ENCODE measurements around the gene PTGES.

The PTGES gene

DNA sequence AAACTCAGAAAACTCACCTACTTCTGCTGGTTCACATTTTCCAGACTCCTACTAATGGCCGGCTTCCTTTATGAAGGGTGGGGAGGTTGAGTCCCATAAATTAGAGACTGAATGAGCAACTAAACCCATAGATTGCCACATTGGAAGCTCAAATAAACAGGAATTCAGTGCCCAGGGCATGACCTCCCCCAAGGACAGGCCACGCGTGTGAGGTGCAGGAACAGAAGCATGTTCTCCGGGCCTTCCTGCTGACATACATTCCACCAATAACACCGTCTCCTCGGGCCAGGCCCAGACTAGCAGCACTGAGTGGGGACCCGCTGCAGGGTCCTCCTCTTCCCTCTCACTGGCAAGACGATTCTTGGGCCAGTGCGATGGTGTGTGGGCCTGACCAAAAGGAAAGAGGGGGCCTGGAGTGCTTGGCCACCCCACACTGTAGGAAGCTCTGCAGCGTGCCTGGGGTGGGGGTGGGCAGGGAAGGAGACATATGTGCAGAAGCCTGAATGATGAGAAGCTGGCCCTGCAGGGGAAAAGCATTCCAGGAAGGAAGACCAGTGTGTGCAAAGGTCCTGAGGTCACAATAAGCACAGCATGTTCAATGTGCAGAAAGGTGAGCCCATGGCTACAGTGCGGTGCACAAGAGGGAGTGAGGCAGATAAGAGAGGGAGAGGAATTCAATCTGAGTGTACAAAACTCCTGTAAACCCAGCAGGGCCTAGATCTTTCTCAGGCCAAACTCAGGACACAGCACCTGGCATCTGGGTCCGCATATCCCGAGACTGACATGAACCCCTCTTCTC, 12.0 kb downstream of the PTGES start:
- DNase-seq = no peak

DNA sequence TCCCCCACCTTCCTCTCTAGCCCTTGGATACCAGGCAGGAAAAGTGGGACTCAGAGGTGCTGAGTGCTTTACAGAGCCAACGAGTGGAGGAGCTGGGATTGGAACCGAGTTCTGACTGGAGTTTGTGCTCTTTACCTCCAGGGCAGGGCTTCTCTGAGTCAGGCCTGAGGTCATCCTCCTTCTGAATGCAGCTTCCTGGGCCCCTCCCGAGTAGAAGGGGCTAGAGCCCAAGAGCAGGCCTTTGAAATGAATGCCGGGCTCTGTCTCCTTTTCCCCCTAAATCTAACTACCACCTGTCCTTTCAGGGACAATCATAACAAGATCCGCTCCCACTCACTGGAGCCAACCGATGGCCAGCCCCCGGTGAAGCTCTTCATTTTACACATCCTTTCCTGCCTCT, 12.7 kb downstream of the PTGES start:
- DNase-seq = no peak

DNA sequence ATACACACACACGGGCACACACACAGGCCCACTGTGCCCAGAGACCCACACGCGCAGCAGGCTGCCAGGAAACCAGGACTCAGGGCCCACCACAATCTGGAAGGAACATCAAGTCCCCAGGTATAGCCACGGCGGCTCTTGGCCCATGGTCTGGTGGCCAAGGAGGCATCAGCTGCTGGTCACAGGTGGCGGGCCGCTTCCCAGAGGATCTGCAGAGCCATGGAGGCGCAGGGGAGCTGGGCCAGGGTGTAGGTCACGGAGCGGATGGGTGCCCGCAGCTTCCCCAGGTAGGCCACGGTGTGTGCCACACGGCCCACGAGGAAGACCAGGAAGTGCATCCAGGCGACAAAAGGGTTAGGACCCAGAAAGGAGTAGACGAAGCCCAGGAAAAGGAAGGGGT, 13.4 kb downstream of the PTGES start:
- DNase-seq = no peak

DNA sequence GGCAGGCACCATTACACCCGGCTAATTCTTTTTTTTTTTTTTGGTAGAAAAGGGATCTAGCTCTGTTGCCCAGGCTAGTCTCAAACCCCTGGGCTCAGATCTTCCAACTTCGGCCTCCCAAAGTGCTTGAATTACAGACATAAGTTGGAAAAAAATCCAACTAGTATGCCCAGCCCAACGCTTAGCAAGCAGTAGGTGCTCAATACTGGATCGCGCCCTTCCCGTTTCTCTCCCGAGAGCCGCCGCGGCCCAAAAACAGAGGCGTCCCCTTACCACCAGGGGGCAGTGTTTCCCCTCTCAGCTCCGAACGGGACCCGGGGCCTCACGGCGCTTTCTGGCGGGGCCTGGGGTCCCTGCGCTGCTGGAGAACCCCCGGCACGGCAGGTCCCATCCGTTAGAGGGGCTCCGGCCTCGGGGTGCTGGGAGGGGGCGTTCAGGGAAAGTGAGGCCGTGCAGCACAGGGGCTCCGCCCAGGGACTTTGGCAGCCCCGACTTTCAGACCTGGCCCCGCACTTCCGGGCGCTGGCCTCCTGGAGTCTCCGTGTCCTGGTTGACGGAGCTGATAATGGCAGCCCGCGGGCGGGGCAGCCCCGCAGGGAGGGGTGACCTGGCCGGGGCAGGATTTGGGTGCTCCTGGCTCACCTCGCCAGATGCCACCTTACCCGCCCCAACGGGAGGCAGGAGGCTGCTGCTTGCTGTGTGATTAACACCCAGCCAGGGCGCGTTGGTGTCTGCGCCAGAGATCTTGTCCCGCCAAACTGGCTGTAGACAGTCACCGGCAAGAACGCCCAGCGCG, 15.2 kb downstream of the PTGES start:
- peak; percentile 66 to 97 for DNase-seq

DNA sequence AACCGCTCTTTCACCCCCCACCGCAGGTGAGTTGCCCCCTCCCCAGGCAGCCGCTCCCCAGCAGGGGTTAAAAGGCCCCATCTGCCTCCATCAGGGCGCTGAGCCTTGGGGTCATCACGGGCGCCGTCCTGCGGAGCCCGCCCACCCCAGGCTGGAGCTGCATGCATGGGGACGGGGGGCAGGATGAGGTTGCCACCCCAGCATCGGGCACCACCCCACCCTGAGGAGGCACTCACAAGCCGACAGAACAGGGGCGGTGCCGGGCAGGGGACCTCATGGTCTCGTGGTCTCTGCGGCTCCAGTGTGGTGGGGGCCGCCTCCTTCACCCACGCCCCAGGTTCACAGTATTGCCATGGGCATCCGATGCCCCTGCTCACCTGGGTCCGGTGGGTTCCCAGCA, 16.5 kb downstream of the PTGES start:
- DNase-seq = no peak

DNA sequence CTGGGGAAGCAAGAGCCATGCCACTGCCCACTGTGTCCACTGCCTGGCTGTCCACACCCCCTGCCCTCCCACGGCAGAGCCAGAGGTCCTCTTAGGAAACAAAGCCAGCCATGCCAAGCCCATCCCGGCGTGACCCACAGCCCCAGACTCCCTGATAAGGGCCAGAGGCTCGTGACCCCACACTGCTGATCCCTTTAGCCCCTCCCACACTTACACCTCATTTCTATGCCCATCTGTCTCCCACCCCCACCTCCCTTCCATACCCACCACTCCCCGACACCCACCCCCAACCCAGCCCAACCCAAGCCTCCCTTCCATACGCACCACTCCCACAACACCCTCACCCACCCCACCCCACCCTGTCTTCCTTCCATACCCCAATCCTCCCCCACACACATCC, 17.3 kb downstream of the PTGES start:
- DNase-seq = no peak

DNA sequence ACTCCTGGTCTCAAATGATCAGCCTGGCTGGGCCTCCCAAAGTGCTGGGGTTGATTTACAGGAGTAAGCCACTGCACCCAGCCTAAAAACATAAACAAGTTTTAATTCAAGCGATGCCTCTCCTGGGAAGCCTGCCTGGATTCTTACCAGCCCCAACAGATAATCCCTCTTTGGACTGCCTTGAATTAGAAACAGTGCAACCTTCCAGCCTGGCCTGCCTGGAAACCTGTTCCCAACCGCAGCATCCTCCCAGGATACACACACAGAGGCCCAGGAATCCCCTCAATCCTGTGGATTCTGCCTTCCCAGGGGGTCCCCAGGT, 19.2 kb downstream of the PTGES start:
- no peak for DNase-seq

DNA sequence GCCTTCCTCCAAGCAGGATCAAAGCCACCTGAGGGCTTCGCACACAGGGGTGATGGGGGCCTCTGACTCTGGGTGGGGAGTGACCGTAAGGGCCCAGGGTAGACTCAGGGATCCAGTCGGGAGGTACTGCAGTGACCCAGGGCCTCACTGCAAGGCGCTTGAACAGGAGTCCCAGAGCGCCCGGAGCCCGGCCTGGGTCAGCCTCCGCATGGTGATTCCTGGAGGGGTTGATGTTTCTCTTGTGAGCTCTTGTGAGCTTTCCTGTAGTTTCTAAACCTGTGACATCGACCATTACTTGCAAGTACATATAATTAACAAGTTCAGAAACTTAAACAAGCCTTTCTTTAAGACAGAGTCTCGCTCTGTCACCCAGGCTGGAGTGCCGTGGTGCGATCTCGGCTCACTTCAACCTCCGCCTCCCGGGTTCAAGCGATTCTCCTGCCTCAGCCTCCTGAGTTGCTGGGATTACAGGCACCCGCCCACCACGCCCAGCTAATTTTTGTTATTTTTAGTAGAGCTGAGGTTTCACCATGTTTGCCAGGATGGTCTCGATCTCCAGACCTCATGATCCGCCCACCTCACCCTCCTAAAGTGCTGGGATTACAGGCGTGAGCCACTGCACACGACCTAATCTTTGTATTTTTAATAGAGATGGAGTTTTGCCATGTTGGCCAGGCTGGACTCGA, 19.8 kb downstream of the PTGES start:
- DNase-seq = no peak

DNA sequence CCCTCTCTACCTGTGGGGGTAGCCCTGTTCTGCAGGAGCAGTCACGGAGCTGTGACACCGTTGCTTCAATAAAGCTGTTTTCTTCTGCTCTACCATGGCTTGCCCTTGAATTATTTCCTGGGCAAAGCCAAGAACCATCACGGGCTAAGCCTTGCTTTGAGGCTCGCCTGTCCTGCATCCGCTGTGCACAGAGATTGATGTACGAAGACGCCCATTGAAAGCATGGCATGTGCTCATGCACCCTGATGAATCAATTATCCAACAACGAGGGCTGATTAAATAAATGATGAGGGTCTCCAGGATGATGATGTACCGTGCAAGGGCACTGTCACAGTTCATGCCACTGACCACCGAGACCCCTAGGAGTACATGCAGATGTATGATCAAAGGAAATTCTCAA, 20.7 kb downstream of the PTGES start:
- DNase-seq = no peak

DNA sequence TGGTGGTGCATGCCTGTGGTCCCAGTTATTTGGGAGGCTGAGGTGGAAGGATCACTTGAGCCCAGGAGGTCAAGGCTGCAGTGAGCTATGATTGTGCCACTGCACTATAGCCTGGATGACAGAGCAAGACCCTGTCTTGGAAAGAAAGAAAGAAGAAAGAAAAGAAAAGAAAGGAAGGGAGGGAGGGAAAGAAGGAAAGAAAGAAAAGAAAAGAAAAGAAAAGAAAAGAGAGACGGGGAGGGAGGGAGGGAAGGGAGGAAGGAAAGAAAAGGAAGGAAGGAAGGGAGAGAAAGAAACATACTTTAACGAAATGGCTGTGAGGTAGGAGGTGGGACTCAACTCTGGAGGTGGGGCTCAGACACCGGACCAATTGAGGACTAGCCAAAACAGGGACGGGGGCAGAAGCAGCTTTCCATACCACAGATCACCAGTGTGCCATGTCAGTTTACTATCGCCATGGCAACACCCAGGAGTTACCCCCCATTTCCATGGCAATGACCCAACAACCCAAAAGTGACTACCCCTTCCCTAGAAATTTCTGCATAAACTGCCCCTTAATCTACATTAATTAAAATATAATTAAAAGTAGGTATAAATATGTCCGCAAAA, 21.3 kb downstream of the PTGES start:
- no peak for DNase-seq

DNA sequence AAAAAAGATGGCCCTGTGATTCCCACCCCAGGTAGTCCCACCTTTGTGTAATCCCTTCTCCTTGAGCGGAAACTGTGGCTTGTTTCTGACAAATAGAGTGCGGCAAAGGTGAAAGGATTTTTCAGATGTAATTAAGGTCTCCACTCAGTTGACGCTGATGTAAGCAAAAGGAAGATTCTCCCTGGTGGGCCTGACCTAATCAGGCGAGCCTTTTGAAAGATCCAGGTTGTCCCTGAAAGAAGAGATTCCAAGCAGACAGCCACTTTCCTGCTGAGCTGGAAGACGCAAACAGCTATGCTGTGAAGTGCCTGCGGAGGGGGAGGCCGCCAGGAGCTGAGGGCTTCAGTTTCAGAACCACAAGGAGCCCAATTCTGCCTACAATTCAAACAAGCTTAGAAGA, 24.1 kb downstream of the PTGES start:
- no peak for DNase-seq

DNA sequence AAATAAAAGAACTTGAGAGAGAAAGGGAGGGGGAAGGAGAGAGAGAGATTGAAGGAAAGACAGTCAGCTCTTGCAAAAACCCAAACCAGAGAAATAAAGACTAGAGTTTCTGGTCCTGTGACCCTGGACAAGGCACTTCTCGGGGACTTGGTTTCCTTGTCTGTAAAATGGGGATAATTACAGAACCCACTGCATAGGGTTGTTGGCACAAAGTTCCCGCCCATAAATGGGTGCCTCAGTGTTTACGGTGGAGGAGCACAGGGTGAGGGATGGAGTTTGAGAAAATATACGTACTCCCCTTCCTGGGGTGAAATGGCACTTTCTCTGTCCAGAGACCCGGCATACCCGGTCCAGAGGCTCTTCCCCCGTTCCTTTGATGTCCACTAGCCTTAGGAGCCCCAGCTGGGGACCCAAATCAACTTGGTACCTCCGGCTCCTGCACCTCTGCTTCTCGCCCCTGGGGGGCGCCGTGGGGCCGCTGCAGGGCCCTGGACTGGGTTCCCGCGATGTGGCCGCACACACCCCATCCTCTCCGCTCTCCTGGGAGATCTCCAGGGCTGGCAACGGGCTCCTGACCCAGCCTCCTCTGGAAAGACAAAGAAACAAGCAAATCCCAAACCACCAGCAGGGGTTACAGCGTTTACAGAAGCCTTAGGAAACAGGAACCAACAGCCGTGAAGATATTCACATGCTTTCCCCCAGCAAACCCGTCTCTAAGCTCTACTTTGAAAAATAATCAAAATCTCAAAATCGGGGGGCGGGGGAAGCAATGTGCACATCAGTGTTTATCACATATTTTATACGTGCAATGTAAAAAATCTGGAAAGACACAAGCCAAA, 26.3 kb downstream of the PTGES start:
- peak; percentile 43 to 82 for DNase-seq

DNA sequence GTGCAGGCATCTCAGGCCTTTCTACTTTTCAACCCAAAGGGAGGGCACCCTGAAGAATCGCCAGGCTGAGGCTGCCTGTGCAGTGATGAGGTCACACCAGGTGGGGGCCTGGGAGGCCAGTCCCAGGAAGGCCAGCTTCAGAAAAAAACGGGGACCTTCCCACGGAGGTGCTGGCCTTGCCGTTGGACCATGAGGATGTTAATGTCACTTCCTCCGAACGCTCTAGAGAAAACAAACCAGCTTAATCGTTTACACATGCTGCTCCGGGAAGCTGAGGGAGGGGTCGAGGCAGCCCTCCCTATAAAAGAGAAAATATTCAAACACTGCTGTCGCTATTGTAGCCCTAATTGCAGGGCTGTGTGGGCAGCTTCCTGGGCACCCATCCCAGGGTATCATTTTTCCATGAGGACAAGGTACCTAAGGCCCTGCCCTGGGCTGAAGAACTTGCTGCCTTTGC, 27.0 kb downstream of the PTGES start:
- DNase-seq = no peak

DNA sequence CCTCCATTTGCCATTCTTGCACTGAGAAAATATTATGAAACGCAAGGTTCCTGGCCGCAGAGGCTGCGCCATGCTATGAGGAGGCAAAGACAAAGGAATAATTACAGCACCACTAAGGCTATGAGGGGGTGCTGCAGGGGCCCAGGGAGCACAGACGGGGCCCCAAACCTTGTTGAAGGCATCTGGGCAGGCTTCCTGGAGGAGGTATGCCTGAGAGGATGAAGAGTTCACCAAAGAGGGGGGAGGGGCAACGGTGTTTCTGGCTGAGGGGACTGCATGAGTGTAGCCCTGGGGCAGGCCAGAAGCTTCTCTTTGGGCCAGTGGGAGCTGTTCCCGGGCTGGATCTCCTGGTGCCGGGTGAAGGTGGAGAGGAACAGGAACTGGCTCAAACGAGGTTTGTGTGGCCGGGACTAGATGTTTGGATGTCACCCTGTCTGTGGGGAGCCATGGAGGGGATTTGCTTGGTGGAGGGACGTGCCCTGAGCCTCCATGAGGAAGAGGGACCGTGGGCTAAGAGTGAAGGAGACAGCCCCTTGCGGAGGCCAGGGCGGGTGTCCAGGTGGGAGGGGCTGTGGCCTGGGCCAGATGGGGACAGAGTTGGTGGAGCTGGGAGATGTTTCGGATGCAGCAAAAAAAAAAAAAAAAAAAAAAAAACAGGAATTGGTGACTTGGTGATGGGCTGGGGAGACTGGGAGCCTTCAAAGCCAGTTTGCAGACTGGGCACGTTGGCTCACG, 28.2 kb downstream of the PTGES start:
- DNase-seq = no peak

DNA sequence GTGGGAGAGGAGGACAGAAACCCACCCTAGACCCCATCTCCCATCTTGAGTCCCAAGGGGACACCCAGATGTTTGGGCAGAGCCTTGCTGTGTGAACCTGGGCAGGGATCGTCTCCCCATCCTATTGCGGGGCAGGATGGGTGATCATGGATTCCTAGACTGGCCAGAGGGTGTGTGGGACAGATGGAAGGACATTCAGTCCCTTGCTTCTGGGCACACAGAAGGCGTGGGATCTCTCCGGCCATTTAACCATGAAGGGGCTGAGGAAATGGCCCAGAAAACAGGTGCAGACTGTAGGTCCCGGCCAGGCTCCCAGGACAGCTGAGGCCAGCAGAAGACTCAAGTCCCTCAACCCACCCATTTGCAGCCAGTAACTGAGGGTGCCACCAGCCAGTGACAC, 29.9 kb downstream of the PTGES start:
- DNase-seq = no peak

DNA sequence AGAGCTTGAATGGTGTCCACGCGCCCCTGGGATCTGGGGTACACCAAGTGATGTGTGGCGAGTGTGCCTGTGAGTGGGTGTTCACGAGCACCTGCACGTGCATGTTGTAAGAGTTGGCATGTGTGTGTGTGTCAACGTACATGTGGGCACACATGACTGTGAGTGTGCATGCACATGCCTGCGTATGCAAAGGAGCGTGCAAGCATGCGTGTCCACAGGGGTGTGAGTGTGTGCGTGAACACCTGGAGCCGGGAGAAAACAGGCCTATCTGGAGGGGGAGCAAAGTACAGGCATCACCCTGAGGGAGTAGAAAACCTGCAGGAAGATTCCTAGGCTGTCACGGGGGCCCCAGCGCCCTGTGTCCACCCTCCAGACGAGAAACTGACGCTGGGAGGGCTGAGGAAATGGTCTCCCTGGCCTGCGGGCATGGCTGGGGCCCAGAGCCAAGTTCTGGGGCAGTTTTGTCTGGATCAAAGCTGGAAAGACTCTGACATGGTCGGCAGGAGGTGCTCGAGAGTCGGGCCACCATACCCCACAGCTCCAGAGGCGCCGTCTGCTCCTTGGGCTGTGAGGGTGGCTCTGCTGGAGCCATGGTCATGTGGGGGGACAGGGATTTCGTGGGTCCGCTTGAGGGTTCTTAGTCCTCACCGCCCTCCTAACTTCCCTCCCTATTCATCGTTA, 31.8 kb downstream of the PTGES start:
- DNase-seq = no peak

DNA sequence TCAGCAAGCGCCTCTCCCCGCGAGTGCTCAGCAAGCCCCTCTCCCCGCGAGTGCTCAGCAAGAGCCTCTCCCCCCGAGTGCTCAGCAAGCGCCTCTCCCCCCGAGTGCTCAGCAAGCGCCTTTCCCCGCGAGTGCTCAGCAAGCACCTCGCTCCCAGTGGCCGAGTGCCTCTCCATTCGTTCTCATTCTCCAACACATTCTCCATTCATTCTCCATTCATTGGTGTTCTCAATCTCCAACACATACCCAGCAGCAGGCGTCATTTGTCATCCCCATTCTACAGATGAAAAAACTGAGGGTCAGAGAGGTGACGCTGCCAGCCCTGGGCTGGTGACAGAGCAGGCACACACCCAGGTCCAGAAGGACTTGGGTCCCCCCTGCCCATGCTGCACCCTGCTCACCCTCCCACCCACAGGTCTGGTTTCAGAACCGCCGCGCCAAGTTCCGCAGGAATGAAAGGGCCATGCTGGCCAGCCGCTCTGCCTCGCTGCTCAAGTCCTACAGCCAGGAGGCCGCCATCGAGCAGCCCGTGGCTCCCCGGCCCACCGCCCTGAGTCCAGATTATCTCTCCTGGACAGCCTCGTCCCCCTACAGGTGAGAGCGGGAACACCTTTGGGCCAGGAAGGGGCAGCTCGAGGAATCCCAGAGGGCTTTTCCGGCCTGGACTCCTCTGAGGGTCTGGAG, 32.5 kb downstream of the PTGES start:
- no peak for DNase-seq

DNA sequence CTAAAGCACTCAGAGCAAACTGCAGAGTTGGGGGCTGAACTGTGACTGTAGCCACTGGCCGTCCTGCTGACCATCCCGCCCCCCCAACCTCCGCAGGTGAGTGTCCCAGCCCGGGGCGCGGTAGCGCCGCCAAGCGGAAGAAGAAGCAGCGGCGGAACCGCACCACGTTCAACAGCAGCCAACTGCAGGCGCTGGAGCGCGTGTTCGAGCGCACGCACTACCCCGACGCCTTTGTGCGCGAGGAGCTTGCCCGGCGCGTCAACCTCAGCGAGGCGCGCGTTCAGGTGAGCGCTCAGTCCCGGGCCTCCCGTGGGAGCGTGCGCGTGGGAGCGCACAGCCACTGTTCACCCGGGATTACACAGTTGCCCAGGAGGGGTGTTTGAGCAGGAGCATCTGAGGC, 33.7 kb downstream of the PTGES start:
- no peak for DNase-seq

DNA sequence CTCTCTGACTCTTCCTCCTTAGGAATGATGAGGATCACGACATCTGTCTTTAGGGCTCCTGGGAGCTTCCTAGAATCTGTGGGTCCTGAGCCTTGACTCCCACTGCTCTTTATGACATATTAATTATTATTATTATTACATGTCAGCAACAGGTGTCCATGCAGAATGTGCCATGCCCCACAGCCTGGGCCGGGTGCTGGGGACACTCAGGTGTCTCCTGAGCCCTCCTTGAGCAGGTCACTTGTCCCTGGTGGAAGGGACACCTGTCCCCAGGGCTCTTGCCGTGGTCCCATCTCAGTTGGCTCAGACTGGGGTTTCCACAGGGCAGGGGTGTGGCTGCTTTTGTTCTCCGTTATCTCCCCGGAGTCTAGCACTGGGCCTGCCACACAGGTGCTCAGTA, 34.2 kb downstream of the PTGES start:
- DNase-seq = no peak

DNA sequence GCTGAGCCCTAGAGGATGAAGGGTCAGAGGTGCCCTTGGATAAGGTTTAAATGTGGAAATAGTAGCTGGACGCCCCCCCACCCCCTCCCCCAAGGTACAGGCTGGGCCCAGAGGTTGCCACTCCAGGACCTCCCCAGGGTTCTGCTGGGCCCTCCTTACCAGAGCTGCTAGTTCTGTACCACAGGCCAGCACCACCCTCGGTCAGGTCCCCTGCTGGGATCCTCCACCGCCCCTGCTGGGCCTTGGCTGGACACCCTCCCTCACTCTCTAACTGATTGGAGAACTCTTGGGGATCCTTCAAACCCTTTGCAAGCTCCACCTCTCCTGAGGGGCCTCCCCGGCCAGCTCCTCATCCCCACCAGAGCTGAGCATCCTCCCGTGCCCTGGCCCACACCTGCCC, 34.9 kb downstream of the PTGES start:
- DNase-seq = no peak

DNA sequence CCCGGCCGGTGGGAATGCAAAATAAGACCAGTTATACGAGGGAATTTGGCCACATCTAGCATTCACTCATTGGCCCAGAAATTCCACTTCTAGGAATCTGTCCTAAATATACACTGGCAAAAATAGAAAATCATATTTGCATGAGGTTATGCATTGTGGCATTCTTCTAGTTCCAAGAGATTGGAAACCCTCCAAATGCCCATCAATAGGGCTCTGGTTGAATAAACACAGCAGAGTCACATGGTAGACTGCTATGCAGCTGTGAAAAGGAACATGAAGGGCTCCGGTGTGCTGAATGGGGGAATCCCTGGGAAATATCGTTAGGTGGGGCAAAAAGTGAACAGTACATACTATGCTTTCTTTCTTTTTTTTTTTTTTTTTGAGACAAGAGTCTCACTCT, 36.8 kb downstream of the PTGES start:
- no peak for DNase-seq

All from inflammatory macrophage treated with lipopolysaccharide for 1 hour (primary cell).